ENCODE results near the gene OSBPL10. TPM values are rescaled to one million over a fixed set of nuclear protein-coding genes. Genes with fewer than 3 reads are reported as not detected.
"Not testable (repeated sequence)": the region's sequence is repeated elsewhere in the genome, so short reads cannot be mapped to it uniquely, and the experiment has no call there.

OSBPL10 gene
- polyA plus RNA-seq, 5 donors: 31.5 to 49.4 (median 37.0) TPM

- DNase-seq: no peak
Measured at GRCh38 chr3:31709526-31709925, 271.5 kb downstream of the OSBPL10 start.

DNA sequence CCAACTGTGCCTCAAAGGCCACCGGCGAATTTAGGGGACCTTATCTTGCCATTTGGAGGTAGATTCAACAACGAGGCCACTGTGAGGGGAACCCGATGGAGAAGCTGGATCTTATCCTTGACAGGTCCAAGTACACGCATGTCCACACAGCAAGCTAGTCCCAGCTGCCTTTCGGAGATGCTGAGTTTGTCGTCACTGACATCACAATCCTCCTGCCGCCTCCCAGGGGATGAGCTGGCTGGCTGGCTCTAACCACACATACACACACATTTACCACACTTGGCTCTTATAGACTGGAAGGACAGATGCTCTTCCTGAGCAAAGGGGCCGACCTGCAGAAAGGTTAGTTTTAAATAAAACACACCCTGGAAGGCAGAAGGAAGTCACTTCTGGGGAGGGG, 272.1 kb downstream of the OSBPL10 start:
- no peak for DNase-seq

- DNase-seq: no peak
Measured at GRCh38 chr3:31707286-31707685, 273.8 kb downstream of the OSBPL10 start.

- DNase-seq: no peak
Measured at GRCh38 chr3:31705736-31706135, 275.3 kb downstream of the OSBPL10 start.

GRCh38 chr3:31704591-31705179, 276.4 kb downstream of the OSBPL10 start:
- DNase-seq: no peak

- DNase-seq: no peak
Measured at GRCh38 chr3:31704156-31704555, 276.9 kb downstream of the OSBPL10 start.

DNA sequence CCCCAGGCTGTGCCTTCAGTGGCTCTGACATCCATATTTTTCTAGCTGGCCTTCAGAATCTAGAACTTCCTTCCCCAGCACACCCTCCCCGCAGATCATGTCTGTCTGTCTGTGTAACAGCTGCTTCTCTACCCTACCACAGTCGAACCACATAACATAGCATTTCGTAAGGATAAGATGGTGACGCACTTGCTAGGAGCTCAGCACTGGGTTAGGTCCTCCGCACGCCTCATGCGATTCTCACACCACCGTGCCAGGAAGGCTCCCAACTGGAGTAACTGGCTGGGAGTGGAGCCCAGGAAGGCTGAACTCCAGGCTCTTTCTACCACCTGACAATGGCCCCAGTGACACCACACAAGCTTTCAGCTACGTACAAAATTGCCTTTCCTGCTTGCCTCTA, 279.8 kb downstream of the OSBPL10 start:
- no peak for DNase-seq

DNA sequence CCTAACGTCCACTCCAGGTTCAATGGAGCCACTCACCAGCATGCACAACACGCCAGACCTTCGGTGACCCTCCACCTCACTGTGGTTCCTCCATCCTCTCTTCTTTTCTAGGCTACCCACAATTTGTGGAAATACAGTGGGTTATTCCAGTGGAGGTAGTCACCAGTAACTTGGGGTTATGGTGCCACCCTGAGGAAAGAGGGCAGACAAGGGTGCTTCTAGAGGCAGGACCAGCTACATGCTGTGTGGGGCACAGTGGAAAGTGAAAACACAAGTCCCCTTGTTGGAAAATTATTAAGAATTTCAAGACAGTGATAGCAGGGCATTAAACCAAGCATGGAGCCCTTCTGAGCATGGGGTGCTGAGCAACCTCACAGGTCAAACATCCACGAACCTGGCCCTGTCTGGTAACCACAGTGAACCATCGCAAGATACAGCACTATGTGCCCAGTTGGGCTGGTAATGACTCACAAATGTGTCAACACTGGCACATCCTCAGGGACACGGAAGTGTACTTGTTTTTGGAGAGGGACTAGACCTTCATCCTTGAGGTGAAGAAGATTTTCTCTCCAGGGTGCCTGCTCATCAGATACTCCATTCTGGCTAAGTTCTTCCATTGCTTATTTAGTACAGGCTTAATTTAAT, 281.6 kb downstream of the OSBPL10 start:
- DNase-seq: no peak

DNA sequence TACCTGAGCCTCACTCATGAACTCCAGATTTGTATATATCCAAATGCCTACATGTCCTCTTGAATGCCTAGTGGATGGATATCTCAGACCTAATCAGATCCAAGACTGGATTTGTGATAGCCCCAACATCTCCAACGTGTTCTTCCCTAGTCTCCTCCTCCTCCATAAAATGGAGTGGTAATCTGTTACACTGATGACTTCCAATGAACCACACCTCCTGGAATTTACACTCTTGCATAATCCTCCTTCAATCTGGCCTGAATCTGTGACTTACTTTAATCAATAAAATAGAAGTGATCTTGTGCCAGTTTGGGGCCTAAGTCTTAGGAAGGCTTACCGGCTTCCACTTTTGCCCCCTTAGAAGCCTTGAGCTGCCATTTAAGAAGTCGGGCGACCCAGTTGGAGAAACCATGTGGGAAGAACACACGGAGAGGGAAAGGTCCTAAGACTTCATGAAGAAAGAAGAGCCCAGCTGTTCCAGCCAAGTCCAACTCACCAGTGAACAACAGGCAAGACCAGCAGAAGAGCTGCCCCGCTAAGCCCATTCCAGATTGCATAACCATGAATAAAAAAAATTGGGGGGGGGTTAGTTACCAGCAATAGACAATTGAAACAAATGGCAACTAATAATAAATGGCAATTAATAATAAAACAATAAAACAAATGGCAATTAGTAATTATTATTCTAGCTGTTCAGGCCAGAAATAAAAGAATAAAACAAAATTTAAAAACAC, 284.1 kb downstream of the OSBPL10 start:
- DNase-seq: no peak

- DNase-seq: no peak
Measured at GRCh38 chr3:31696009-31696297, 285.1 kb downstream of the OSBPL10 start.

DNA sequence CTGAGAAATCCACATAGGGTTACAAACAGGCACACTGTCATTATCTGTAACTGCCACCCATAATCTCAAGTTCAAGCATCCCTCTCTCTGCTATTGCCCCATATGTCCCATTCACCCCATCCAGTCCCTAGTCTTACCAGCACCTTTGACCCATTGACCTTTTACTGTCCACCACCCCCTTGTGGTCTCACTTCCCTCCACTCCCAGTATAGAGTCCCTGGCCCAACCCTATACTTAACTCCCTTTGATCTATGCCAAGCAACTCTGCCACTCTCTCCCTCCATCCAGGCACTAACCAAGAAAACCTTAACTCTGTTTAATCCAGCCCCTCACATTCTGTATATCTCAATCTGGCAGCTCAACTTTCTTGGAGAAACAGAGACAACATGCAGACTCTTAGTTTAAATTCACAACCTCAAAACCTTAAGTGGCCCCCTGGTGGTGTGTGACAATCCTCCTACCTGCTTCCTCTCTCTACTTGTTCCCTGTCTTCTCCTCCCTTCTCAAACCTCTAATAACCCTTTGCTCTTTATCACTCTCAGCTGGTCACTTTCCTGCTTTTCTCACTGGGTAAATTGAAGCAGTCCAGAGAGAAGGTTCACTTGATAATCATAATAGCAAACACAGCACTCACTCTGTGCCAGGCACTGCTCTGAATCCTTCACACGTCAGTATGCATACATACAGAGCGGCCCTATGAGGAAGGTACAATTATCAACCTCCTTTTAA, 285.6 kb downstream of the OSBPL10 start:
- no peak for DNase-seq

DNA sequence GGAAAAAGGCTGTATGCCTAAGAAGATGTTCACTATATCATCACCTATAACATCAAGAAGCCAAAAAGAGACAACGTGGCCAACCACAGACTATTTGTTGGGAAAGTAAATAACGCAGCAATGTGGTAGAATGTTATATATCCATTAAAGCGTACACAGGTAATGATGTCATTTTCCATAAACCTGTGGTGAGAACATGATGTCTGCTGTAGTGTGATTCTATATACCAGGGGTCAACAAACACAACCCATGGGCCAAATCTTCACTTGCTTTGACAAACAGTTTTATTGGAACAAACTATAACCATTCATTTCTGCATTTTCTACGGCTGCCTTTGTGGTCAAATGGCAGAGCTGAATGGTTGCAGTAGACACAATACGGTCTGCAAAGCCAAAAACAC, 287.7 kb downstream of the OSBPL10 start:
- no peak for DNase-seq

- DNase-seq: no peak
Measured at GRCh38 chr3:31692751-31693150, 288.3 kb downstream of the OSBPL10 start.

DNA sequence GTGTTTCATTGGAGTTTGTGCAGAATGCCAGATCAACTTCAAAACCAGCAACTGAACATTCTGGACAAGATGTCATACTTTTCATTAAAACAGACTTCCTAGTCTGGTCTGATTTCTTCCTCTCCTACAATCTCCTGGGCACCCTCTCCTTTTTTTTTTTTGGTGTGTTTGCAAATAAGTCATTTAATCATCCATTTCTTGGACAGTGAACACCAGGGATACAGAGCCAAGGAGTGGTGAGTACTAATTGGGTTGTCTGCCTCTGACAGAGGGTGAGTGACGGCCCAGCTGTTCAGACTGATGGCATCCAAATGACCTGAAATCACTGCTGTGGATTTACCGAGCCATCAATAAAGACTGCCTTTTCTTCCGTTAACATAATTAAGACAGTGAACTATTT, 290.3 kb downstream of the OSBPL10 start:
- DNase-seq: no peak

- DNase-seq: not testable (repeated sequence)
Measured at GRCh38 chr3:31689523-31689922, 291.5 kb downstream of the OSBPL10 start.

GRCh38 chr3:31688984-31689383, 292.1 kb downstream of the OSBPL10 start:
- no peak for DNase-seq

- no peak for DNase-seq
Measured at GRCh38 chr3:31687020-31687802, 293.9 kb downstream of the OSBPL10 start.

DNA sequence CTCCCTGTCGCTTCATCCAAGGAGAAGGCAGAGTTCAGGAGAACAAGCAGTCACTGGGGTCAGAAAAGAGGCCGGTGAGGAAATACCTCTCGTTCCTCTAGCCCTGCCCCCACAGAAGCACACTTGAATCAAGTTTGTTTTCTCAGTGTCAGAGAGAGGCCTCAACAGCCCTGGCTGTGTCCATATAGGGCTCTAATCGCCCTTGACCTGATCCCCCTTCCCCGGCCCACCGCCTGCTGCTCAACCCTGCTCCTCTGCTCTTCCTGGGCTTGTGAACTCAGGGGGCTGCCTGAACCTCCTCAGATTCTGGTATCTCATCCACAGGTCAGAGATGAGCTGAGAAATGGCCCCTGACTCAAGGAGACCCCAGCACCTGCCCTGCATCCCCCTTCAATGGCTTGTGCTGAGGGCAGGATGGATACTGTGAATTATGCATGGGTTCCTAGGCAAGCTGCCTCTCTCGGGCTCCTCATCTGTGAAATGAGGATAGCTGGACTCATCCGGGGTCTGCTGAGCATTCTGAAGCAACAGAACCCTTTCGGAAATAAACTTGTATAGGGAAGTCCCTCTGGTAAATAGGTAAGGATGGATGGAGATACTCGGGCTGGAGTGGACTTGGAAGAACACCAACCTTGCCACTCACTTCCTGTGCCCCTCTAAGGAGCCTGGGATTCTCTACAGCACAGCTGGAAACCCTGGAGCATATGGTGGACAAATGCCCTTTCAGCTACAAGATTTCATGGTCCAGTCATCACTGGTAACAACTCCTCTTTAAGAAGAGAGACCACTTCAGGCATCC, 300.8 kb downstream of the OSBPL10 start:
- peak; percentile 24 to 31 for DNase-seq

DNA sequence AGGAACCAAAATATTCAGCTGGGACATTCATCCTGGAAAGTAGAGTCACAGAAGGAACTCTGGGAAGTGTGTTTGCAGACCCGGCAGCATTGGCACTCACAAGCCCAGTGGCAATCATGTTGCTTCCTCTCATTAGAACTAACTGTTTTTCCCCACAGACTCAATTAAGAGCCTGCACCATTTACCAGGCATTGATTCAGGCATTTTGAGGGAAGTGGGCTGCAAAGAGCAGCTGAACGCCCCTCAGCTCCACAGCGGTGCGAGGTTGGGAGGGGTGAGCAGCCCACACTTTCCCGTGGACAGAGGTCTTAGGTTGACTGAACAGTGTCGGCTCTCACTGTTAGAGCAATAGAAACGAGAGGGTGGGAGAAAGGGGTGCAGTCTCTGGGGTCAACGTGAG, 304.5 kb downstream of the OSBPL10 start:
- DNase-seq: no peak

GRCh38 chr3:31673950-31674349, 307.1 kb downstream of the OSBPL10 start:
- no peak for DNase-seq

DNA sequence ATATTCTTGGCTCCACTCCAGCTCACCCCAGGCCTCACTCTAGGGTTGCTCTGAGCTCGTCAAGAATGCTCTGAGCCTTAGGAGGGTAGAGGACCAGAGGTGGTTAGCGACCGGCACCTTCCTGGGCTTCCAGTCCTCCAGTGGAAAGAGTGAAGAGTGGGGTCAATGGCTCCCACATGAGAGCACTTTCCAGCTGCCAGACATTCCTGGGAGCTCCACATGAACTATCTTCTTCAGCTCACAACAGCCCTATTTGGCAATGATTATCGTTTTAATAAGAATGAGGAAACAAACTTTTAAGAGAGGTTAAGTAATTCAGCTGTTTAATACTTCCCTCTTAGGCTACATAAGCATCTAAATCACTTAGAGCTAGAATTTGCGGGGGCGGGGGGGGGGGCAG, 309.1 kb downstream of the OSBPL10 start:
- DNase-seq: peak; percentile 21 to 23
